Caco-2 (cell line): ENCODE results near the gene PACS2. TPM values are rescaled to one million over a fixed set of nuclear protein-coding genes. Genes with fewer than 3 reads are reported as not detected.

Source experiments
- BruUV-seq: library from RNA; stranded (reverse); fragments of 400-500 nt; replicated peaks from 2 replicates; lab custom pipeline; 2021; lab: Mats Ljungman, UMichigan
- CTCF ChIA-PET: fragments of 300-600 bp; sonication (Branson Sonifier 250); formaldehyde crosslinking; loops from one replicate; lab custom pipeline; 2022; ENCODE audit warnings: antibody characterized with exemption; lab: Charles Lee
- POLR2A ChIA-PET: fragments of 300-600 bp; sonication (Branson Sonifier 250); formaldehyde crosslinking; loops from one replicate; lab custom pipeline; 2022; ENCODE audit warnings: antibody characterized with exemption; lab: Charles Lee
- DNase-seq, 2 experiments: peaks; one replicate each; pipeline versions ENCODE4 v3.0.0 to v3.0.0-alpha.2; 2020 to 2022
- H3K27me3 ChIP-seq: replicated peaks from 2 replicates; pipeline ENCODE4 v1.6.0; 2011; ENCODE audit warnings: low read length; ENCODE audit not compliant: control insufficient read depth, insufficient read depth
- H3K36me3 ChIP-seq: 2 replicates; pipeline ENCODE4 v1.5.1; 2011; ENCODE audit warnings: low read length; ENCODE audit not compliant: control insufficient read depth, insufficient read depth
- H3K4me1 ChIP-seq: fragments of 250-450 bp; sonication (Bioruptor Pico); 2 replicates; pipeline ENCODE4 v1.5.1; 2020; ENCODE audit warnings: mild to moderate bottlenecking
- H3K4me3 ChIP-seq: 2 replicates; pipeline ENCODE4 v1.5.1; 2011; ENCODE audit warnings: low read depth, mild to moderate bottlenecking, control low read depth, low read length
- H3K9me3 ChIP-seq: fragments of 250-450 bp; sonication (Bioruptor Pico); 2 replicates; pipeline ENCODE4 v1.5.1; 2020; ENCODE audit warnings: mild to moderate bottlenecking, moderate library complexity
- H3K27ac Mint-ChIP-seq: one replicate; pipeline ENCODE4 v1.8.0; 2022; ENCODE audit warnings: mixed read lengths; ENCODE audit not compliant: unreplicated experiment
- H3K27me3 Mint-ChIP-seq: one replicate; pipeline ENCODE4 v1.8.0; 2022; ENCODE audit warnings: mixed read lengths; ENCODE audit not compliant: insufficient read depth, unreplicated experiment
- H3K36me3 Mint-ChIP-seq: one replicate; pipeline ENCODE4 v1.8.0; 2022; ENCODE audit warnings: mild to moderate bottlenecking, mixed read lengths; ENCODE audit not compliant: insufficient read depth, unreplicated experiment
- H3K4me1 Mint-ChIP-seq: one replicate; pipeline ENCODE4 v1.8.0; 2022; ENCODE audit warnings: low read depth, mixed read lengths; ENCODE audit not compliant: unreplicated experiment
- H3K4me3 Mint-ChIP-seq: one replicate; pipeline ENCODE4 v1.8.0; 2022; ENCODE audit warnings: mild to moderate bottlenecking, moderate library complexity, mixed read lengths; ENCODE audit not compliant: unreplicated experiment
- H3K9me3 Mint-ChIP-seq: one replicate; pipeline ENCODE4 v1.8.0; 2022; ENCODE audit warnings: mixed read lengths; ENCODE audit not compliant: unreplicated experiment
- intact Hi-C: fragments of 100-400 bp; cut with micrococcal nuclease; formaldehyde crosslinking; loops from one replicate; pipeline ENCODE4 v1.10.0; 2022; ENCODE audit not compliant: unreplicated experiment
- total RNA-seq: library from RNA; stranded (reverse); gene quantifications from 2 replicates; pipeline ENCODE4 v1.2.3, GENCODE V29; 2022
- TF ChIP-seq, protein P1 (sequence below), 2 experiments: fragments of 200-600 bp in 1 of 2; IDR thresholded peaks; 1 replicate in 1 of 2; 2 replicates in 1 of 2; pipeline versions ENCODE4 v1.5.1 to v1.8.0; 2011 to 2022; ENCODE audit warnings: antibody characterized with exemption in 1 of 2, control low read depth in 1 of 2, inconsistent platforms in 1 of 2, low read depth in 1 of 2, low read length in 1 of 2, mild to moderate bottlenecking in 1 of 2, moderate library complexity in 1 of 2; ENCODE audit not compliant: insufficient read depth in 1 of 2, severe bottlenecking in 1 of 2, unreplicated experiment in 1 of 2

Gene PACS2
- total RNA-seq, 1 experiment from 2014 or later, result 58.1 TPM

GRCh38 chr14:105335735-105336476 lies 21.4 kb downstream of the PACS2 start:
- no peaks in the 10 kb centered on the region for H3K36me3 Mint-ChIP-seq
- no peaks in the 10 kb centered on the region for H3K27me3 Mint-ChIP-seq
- no peaks in the 10 kb centered on the region for H3K9me3 Mint-ChIP-seq
- H3K27me3 ChIP-seq, result no peaks in the 10 kb centered on the region
- H3K4me3 ChIP-seq, result no peak overlapping the region
- no peak for DNase-seq
- ChIA-PET POLR2A (no interaction called here), CTCF (no interaction called here)
- no peaks in the 10 kb centered on the region for H3K9me3 ChIP-seq
- TF ChIP-seq, protein P1, sequence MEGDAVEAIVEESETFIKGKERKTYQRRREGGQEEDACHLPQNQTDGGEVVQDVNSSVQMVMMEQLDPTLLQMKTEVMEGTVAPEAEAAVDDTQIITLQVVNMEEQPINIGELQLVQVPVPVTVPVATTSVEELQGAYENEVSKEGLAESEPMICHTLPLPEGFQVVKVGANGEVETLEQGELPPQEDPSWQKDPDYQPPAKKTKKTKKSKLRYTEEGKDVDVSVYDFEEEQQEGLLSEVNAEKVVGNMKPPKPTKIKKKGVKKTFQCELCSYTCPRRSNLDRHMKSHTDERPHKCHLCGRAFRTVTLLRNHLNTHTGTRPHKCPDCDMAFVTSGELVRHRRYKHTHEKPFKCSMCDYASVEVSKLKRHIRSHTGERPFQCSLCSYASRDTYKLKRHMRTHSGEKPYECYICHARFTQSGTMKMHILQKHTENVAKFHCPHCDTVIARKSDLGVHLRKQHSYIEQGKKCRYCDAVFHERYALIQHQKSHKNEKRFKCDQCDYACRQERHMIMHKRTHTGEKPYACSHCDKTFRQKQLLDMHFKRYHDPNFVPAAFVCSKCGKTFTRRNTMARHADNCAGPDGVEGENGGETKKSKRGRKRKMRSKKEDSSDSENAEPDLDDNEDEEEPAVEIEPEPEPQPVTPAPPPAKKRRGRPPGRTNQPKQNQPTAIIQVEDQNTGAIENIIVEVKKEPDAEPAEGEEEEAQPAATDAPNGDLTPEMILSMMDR (IDR thresholded peaks at IDR 0.05; ENCODE audit: insufficient read depth in 1 of 2, low read depth in 1 of 2, low read length in 1 of 2, severe bottlenecking in 1 of 2, unreplicated experiment in 1 of 2), result no peak
- no peak overlapping the region for H3K27ac Mint-ChIP-seq
- intact Hi-C loops, result no loop called here
- no peaks in the 10 kb centered on the region for H3K4me1 Mint-ChIP-seq
- BruUV-seq, result no TSS peak
- no peak overlapping the region for H3K4me3 Mint-ChIP-seq
- H3K36me3 ChIP-seq, result no peaks in the 10 kb centered on the region
- H3K4me1 ChIP-seq, result no peaks in the 10 kb centered on the region

GRCh38 chr14:105336477-105337287 lies 22.1 kb downstream of the PACS2 start:
- no peaks in the 10 kb centered on the region for H3K27me3 Mint-ChIP-seq
- BruUV-seq, result no TSS peak
- H3K4me1 ChIP-seq, result no peaks in the 10 kb centered on the region
- H3K9me3 Mint-ChIP-seq, result no peaks in the 10 kb centered on the region
- H3K36me3 Mint-ChIP-seq, result no peaks in the 10 kb centered on the region
- H3K27me3 ChIP-seq, result no peaks in the 10 kb centered on the region
- H3K4me1 Mint-ChIP-seq, result no peaks in the 10 kb centered on the region
- CTCF ChIA-PET, result no interaction called here
- no peaks in the 10 kb centered on the region for H3K36me3 ChIP-seq
- no peaks in the 10 kb centered on the region for H3K9me3 ChIP-seq
- no peak overlapping the region for H3K4me3 ChIP-seq
- POLR2A ChIA-PET, result no interaction called here
- intact Hi-C loops, result no loop called here
- no peak overlapping the region for H3K4me3 Mint-ChIP-seq
- no peak for DNase-seq
- H3K27ac Mint-ChIP-seq, result no peak overlapping the region
- TF ChIP-seq, protein P1 (IDR thresholded peaks at IDR 0.05; ENCODE audit: insufficient read depth in 1 of 2, low read depth in 1 of 2, low read length in 1 of 2, severe bottlenecking in 1 of 2, unreplicated experiment in 1 of 2), result no peak

- H3K4me1 Mint-ChIP-seq, result no peaks in the 10 kb centered on the region
- Histone ChIP-seq H3K36me3 (no peaks in the 10 kb centered on the region), H3K4me3 (no peak overlapping the region), H3K27me3 (no peaks in the 10 kb centered on the region), H3K9me3 (no peaks in the 10 kb centered on the region), H3K4me1 (no peaks in the 10 kb centered on the region)
- no peak overlapping the region for H3K4me3 Mint-ChIP-seq
- TF ChIP-seq, protein P1 (IDR thresholded peaks at IDR 0.05; ENCODE audit: insufficient read depth in 1 of 2, low read depth in 1 of 2, low read length in 1 of 2, severe bottlenecking in 1 of 2, unreplicated experiment in 1 of 2), result no peak
- intact Hi-C loops, result no loop called here
- CTCF ChIA-PET, result no interaction called here
- H3K36me3 Mint-ChIP-seq, result no peaks in the 10 kb centered on the region
- no peaks in the 10 kb centered on the region for H3K27me3 Mint-ChIP-seq
- BruUV-seq, result no TSS peak
- H3K27ac Mint-ChIP-seq, result no peak overlapping the region
- no peaks in the 10 kb centered on the region for H3K9me3 Mint-ChIP-seq
- DNase-seq, result no peak
- POLR2A ChIA-PET, result no interaction called here
These were observed 22.9 kb downstream of the PACS2 start for GRCh38 chr14:105337433-105337832.
